KG1 (cell line): ENCODE measurements around the gene NR2F1-AS1.

ENCODE experiments used
- DNase-seq: peaks from one replicate; lab custom pipeline; 2025; lab: John Stamatoyannopoulos, UW

NR2F1-AS1 gene

GRCh38 chr5:93580927-93581445 lies at the start of gene NR2F1-AS1:
Gene NR2F1-AS1 (minus strand): TSS chr5:93581219.
- no peak for DNase-seq

DNA sequence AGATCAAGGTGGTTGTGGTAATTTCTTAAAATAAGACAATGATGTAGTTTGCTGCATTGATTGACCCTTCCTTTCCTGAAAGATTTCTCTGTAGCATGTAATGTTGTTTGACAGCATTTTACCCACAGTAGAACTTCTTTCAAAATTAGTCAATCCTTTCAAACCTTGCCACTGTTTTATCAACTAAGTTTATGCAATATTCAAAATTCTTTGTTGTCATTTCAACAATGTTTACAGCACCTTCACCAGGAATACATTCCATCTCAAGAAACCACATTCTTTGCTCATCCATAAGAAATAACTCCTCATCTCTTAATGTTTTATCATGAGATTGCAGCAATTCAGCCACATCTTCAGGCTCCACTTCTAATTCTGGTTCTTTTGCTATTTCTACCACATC lies 45.8 kb upstream of the NR2F1-AS1 start:
- no peak for DNase-seq

GRCh38 chr5:93623153-93623552 lies 42.1 kb upstream of the NR2F1-AS1 start:
- DNase-seq: no peak

DNA sequence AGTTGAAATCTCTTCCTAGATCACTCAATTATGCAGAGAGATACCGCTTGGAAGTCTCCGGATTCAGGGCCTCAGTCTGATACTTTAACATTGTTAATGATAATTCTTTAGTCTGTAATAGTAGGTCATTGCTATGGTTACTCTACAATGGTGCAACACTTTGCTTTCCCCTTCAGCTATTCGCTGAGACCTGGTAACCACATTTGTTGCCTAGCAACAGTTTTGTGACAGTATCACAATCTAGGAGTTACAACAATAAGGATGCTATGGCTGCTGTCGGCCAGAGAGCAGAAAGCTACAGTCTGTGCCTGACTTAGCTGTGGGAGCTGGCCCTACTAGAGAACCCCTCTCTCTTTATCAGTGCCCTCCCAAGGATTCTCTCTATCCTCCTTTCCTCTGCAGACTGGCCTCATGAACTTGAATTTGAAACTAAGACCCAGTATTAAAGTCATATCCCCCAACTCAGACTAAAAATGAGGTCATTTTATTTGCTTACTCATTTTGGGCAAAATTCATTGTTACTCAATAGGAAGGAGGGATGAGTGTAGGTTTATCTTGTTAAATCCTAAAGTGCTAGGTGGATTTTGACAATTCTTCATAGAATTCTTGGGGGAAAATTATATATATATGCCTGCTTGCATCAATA lies 41.3 kb upstream of the NR2F1-AS1 start:
- DNase-seq: no peak

DNA sequence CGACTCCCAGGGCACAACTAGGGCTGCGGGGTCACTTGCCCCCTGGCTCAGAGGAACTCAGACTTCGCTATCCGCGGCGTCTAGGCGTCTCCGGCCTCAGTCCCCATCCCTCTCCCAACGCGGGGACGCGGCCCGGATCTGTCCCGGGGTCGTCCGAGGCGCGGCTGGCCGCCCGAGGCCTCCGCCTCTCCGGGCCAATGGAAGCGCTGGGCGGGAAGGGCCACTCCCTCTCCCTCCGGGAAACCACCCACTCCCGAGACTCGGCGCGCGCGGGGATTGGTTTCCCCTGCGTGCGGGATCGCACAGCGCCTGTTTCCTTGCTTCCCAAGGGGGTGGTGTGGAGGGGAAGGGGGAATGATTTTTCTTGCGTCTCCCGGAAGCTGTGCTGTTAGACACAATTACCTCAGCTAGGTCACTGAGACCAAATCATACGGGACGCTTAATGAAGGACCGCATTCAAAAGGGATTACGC lies 40.3 kb upstream of the NR2F1-AS1 start:
- no peak for DNase-seq

GRCh38 chr5:93620487-93621326 lies 39.7 kb upstream of the NR2F1-AS1 start:
- no peak for DNase-seq

DNA sequence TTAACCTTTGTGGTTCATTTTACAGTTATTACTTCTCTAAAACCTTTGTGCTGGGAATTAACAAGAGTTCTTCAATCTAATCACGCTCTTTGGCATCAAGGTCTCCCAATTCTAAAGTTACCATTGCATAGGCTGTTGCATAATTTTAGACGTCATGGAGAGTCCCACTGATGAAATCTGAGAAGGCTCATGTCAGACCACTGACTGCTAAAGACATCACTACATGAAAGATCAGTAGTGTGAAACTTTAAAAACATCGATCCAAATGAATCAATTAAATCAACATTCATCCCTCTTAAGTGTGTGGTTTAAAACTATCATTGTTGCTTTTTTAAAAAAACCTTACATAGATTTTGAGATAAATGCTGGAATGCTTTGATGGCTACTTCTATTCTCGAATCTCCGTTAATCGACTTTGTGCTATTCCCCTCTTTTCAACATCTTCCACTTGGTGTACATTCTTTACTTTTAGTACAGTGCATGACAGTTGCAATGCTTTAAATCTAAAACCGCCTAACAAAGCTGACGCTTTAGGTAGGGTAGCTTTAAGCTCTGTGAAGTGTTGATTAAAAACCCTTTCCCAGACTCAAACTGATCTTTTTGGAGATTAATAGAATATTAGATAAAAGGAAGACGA lies 35.6 kb upstream of the NR2F1-AS1 start:
- DNase-seq: no peak

DNA sequence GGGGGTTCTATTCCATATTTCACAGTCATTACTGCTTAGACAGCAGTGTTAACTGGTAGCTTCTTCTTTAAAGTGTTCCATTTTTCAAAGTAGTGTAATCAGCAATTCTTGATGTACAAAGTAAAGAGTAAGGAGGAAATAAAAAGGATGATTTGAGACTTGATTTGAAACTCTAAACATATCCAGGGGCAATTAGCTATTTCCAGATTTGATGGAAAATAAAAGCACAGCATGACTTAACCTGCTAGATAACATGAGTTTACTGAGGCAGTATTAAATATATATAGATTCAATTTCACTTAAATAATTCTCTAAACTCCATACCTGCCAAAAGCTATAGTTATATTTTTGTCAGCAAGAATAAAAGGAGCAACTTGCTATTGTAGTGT lies 31.8 kb upstream of the NR2F1-AS1 start:
- DNase-seq: no peak

- no peak for DNase-seq
Observed at GRCh38 chr5:93611976-93612854, 31.2 kb upstream of the NR2F1-AS1 start.

DNA sequence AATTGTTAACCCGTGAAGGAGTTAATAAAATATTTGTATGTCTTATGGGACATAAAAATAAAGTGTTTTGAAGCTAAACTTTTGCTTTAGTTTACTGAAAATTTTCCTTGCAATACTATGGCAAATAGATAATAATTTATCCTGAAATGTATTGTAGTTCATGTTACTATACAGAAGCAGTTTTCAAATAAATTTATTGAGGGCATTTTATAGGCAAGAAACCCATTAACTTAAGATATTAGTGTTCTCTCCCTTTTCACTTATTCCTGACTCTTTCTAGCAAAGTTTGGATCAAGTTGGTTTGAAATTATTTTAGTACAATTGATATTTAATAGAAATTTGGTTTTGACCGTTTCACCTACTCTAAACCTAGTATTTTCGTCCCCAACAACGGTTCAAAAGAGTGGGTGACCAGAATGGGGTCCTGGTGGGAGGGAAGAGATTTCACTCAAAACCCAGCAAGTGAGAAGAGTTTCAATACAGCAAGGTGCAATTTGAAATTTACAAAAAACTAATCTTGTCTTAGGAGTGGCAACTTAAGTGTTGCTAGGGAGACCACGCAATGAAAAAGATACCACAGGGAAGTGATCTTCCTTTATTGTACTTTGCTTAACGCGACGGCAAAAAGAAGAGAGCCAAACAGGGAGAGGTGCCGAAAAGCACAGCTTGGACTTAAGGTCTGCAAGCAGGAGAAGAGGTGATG lies 30.4 kb upstream of the NR2F1-AS1 start:
- no peak for DNase-seq

DNA sequence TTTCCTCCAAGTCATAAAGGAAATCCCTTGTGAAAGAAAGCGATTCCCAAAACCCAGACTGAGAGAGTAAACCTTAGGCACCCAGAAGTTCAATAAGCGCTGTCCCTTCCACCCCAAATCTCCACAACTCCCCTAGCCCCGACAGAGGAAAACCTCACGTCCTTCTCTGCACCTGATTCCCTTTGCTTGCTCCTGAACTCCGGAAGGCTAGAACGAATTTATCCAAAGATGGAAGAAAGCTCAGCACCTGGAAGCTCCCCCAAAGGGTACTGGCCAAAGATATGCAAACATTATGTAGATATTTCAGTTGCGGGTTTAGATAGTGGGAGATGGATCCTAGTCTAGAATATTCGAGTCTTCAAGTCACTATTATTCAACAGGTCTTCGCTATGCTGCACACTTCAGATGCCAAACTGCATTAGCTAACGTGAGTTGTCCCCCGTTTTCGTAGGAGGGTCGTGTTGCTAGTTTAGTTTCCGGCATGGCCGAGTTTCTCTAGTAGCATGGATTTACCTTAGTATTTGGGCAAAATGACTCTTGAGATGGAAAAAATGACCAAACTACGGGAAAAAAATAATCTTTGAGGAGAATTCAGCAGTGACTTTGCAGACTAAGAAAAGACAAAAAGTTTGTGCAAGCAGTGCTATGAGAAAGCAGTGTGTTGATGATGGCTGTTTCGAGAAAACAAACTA lies 29.7 kb upstream of the NR2F1-AS1 start:
- no peak for DNase-seq

DNA sequence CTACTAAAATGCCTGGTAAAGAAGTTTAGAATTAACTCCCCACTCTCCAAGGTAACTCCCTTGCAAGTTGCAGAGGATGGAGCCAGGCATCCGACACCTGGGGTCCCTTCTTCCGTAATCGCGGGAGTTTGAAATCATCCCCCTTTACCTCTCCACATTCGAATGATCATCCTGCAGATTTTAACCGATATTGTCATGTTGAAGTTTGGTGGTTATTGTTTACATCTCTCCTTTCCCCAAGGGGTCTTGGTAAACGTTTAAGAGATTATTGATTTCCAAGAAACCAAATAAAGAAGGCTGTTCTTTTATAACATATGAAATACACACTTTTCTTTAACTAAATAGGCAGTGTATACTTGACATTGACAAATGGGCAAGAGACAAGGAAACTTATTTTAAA lies 28.7 kb upstream of the NR2F1-AS1 start:
- no peak for DNase-seq

GRCh38 chr5:93608855-93609254 lies 27.8 kb upstream of the NR2F1-AS1 start:
- no peak for DNase-seq

DNA sequence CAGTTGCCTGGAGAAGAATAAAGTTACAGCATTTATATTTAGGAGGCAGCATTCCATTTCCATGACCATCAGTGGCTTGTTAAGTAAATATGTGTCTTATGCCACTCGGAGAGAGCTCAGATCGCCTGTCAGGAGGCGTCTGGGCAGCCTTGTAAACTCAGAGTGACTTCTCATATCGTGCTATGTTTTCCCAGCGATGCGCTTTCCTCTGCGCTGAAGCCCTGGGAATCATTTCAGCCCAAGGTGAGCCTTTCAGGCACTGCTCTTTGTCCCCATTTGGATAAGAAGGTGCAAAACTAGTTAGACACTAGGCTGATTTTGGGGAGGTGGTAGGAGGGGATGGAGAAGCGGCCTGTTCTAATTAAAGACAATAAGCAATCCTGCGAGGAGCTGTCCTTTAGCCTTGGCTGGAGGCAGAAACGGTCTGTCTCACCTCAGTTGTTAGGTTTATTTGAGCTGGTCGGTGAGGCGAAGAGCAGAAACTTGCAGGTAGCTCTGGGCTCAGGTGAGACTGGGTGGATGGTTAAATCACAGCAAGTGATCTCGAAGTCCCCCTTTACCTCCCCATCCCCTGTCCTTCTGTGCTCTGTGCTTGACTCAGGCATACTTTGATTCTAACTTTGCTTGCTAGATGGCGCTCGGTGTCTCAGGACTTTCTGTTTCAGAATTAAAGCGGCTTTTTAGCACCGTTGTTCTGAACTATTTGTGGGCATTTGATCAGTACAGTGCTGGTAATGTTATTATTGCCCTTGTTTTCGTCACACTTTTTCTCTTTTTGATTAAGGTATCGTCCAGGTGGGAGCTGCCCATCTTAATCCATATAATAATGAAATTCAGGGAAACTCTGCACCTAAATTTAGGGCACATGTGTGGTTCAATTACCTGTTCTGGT lies 26.6 kb upstream of the NR2F1-AS1 start:
- no peak for DNase-seq

GRCh38 chr5:93606382-93606752 lies 25.3 kb upstream of the NR2F1-AS1 start:
- DNase-seq: no peak

DNA sequence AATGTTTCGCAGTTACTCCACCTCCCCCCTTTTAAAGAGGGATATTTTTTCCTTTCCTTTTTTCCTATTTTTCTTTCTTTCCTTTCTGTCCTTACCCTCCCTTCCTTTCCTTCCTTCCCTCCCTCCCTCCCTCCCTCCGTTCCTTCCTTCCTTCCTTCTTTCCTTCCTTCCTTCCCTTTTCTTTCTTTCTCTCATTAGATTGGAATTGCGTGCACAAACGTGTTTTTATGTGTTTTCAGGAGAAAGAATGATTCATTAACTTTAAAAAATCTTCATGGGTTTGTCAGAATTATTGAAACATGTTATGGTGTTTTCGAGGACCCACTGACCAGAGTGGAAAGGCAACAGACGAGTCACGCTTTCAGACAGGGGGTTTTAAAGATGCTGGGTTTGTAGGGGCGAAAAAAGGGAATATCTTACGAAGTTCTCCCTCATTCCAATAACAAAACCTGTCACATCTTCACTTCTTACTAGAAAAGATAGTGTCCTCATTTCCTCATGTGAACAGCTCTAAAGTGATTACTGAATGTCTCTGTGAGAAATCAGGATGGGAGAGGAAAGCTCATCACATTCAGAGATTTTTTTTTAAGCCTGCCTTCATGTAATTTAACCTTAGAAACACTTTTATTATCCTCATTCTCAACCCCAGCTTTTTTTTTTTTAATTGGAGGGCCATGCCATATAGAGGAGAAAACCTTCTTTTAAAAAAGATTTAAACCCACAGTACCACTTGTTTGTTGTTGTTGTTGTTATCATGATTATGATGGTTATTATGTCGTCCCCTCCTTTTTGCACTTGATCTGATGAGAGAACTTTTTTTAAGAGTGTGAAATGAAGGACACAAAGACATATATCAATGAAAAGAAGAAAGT lies 23.9 kb upstream of the NR2F1-AS1 start:
- no peak for DNase-seq

DNA sequence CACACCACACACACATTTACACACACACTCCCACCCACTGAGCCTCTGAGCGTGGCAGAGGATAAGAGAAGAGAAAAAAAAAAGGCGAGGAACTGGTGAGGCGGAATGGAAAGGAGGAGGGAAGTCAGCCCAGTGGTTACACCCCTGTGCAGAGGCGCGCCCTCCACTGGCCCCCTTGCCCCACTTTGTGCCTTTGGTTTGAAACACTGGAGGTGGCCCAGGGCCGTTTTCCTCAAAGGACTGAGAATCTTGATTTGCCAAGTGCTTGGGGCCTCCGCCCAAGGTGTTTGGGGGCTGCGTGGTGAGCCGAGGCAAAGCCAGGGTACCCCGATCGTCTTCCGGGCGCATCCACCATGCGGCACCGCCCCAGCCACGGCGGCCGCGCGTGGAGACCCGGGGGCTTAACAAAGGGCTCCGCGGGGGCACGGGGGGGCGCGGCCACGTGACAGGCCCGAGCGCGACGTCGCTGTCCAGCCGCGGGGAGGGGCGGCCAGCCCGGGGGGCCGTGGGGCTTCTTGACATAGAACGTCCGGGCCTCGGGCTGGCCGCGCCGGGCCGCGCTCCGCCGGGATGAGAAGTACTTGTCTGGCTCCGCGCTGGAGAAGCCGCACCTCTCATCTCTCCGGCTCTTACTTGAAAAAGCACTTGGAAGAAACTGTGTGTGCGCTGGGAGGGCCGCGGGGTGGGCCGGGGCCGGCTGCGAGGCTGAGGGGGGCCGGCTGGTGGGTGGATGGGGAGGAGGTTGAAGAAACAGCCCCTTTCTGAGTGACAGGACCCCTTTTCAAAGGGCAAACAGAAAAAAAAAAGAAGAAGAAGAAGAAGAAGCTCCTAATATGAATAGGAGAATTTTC lies 23.0 kb upstream of the NR2F1-AS1 start:
- DNase-seq: no peak
